T47D (cell line): ENCODE results near the gene RAC2.

Experiments used
- DNase-seq, 2 experiments: peaks; one replicate each; pipeline versions ENCODE4 v3.0.0 to v3.0.0-alpha.2; 2011 to 2012; ENCODE audit warnings: low read depth in 1 of 2, low spot score in 1 of 2
- JUND ChIP-seq: IDR thresholded peaks from 2 replicates; pipeline ENCODE4 v1.6.1; 2012; ENCODE audit warnings: low read depth
- in situ Hi-C: cut with HindIII; loops from 2 replicates; pipeline ENCODE4 v1.10.0; 2016; ENCODE audit warnings: low sequenced_read_pairs, low pct_unique_long_range_greater_than_20kb

Gene RAC2

GRCh38 chr22:37194750-37195149 lies 49.3 kb downstream of the RAC2 start:
- TF ChIP-seq JUND = no peak
- DNase-seq = no peak
- in situ Hi-C loops = no loop called here

- peak in 1 of 2 experiments; percentile 56 for DNase-seq
- in situ Hi-C loops = no loop called here
- no peak for TF ChIP-seq JUND
Observed at GRCh38 chr22:37193629-37194191, 50.4 kb downstream of the RAC2 start.

GRCh38 chr22:37192741-37193140 lies 51.3 kb downstream of the RAC2 start:
- no peak for DNase-seq
- in situ Hi-C loops = no loop called here
- TF ChIP-seq JUND = no peak

GRCh38 chr22:37192204-37192603 lies 51.9 kb downstream of the RAC2 start:
- no peak for DNase-seq
- no peak for TF ChIP-seq JUND
- in situ Hi-C loops = no loop called here

DNA sequence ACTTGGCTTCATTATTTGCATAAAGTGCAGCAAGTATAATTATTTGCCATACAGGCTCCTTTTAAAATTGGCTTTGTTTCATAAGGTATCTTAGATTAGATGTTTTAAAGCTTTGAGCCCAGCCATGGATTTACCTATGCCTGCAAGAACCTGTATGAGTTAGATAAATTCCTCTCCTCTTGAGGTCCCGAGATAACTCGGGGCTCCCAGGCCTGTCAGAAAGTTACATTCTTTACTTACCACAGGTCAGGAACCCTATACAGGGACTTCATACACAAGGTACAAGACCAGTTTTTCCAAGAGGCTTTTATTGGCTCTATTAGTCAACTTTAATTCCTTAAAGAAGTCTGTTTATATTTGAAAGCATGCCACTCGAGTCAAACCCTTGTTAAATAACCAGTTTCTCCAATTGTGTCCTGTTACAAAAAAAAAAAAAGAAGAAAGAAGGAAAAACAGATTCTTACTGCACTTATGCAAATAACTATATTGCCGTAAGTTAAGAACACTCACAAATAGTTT lies 53.7 kb downstream of the RAC2 start:
- in situ Hi-C loops = no loop called here
- peak in 1 of 2 experiments; percentile 30 for DNase-seq
- no peak for TF ChIP-seq JUND

- in situ Hi-C loops = no loop called here
- peak in 1 of 2 experiments; percentile 65 for DNase-seq
- peak; percentile 65; the same call in 1 of the 2 replicates for TF ChIP-seq JUND
Observed at GRCh38 chr22:37188901-37189466, 55.1 kb downstream of the RAC2 start.

DNA sequence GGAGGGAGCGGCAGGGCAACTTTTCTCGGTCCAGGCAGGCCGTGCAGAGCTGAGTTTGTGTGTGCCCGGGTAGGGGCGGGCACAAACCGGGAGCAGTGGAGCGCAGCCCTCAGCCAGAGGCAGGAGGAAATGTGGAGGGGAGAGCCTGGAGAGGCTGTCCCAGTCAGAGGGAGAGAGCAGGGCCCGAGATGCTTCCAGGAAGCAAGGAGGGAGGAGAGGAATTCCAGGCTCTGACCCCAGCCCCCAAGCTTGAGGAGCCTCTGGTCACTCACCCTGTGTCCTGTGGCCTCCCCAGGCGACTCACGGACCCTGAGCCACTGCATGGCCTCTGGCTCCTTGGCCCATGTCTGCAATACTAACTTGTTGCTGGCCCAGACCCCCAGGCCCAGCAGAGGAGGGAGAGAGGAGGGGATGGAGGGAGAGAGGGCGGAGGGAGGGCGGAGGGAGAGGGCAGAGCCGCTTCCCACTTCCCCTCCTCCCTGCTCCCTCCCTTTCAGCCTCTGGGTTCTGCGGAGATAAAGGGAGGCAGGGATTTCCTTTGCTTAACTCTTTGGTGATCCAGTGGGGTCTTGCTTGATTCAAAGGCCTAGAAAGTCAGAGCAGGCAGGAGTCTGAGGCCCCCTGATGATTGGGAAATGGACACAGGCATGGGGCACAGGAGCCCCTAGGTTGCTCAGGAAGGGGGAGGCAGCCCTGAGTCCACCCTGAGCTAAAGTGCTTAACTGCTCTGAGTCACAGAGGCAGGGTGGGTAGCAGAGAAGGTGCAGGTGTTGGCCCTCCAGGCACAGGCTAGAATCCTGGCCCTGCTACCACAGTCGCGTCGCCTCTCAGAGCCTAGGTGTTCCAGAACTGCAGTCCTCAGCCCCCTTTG lies 55.9 kb downstream of the RAC2 start, which contains the start of gene C1QTNF6:
C1QTNF6 (minus strand) TSS at position 357 of the 871 bp plus-strand sequence; CDS start at position 323, 34 bp downstream.
- peak in 1 of 2 experiments; percentile 47 for DNase-seq

GRCh38 chr22:37187552-37187890 lies 56.5 kb downstream of the RAC2 start:
- in situ Hi-C loops = no loop called here
- TF ChIP-seq JUND = no peak
- DNase-seq = peak in 1 of 2 experiments; percentile 42

More for the DNA sequence above, 55.9 kb downstream of the RAC2 start, which contains the start of gene C1QTNF6:
- in situ Hi-C loops = no loop called here
- TF ChIP-seq JUND = no peak

- no peak for TF ChIP-seq JUND
- no peak for DNase-seq
- in situ Hi-C loops = no loop called here
Observed at GRCh38 chr22:37186997-37187522, 57.0 kb downstream of the RAC2 start.

DNA sequence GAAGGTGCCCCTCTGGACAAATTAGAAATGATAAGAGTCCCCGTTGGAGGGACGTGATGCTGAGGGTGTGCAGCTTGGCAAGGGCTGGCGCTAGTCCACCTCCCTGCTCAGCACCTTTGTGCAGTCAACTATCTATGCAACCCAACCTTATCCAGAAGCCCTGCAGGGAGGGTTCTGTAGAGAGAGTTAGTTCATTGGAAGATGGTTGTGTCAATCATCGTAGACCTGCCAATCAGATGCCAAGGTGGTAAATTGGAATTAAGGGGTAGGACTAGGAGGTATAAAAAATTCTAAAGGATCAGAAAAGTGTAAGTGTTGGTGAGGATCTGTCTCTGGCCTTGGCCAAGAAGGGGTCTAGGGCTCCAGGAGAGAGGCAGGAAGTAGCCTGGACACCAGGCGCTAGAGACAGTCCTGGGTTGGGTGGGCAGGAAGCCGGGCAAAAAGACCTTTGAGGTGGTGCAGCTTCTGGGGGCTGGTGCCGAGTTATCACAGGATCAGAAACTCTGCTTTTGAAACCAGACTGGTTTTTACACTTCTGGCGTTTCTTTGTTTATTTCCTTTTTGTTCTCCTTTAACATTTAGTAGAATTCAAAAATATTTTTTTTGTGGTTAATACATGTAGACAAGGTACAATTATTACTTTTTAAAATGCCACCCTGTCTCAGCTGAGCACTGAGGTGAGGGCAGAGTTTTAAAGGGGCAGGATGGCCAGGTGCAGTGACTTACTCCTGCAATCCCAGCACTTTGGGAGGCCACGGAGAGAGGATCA lies 57.7 kb downstream of the RAC2 start:
- in situ Hi-C loops = no loop called here
- peak; percentile 65 to 92 for DNase-seq
- no peak for TF ChIP-seq JUND

DNA sequence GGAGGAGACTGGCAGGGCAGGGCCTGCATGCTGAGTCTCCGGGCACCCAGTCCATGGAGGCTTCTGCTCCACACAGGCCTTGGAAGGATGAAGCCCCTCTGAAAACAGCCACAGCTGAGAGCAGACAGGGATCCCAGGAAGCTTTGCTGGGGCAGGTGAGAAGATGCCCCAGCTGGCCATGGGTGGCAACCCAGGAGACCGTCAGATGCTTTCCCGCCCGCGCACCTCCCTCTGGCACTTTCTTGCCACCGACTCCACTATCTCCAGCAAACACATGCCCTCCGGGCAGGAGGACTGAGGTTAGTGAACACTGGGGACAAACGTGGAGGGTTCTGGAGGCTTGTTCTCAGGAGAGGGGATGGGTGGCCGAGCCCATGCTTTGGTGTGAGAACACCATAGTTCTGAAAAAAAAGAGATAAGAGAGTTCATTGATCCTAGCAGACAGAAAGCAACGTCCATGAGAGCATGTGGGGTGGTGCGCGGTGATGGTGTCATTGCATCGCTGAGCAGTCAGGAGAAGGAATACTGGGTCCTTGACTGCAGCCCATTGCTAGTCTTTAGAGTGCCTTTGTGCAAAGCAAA lies 58.3 kb downstream of the RAC2 start:
- in situ Hi-C loops = no loop called here
- no peak for DNase-seq
- no peak for TF ChIP-seq JUND
